Retinal pigment epithelial cell (primary cell): Measurements from ENCODE around the gene GJA3.

Source experiments
- DNase-seq: peaks from one replicate; pipeline ENCODE4 v3.0.0-alpha.2; 2010; ENCODE audit warnings: low read depth
- H3K4me3 ChIP-seq: 2 replicates; pipeline ENCODE4 v1.5.1; 2011; ENCODE audit warnings: mild to moderate bottlenecking, low read length, control low read depth, moderate library complexity
- TF ChIP-seq, protein P1 (sequence below): conservative IDR thresholded peaks from 2 replicates; pipeline ENCODE4 v1.5.1; 2011; ENCODE audit warnings: low read depth, low read length, control low read depth, inconsistent platforms

The GJA3 gene

DNA sequence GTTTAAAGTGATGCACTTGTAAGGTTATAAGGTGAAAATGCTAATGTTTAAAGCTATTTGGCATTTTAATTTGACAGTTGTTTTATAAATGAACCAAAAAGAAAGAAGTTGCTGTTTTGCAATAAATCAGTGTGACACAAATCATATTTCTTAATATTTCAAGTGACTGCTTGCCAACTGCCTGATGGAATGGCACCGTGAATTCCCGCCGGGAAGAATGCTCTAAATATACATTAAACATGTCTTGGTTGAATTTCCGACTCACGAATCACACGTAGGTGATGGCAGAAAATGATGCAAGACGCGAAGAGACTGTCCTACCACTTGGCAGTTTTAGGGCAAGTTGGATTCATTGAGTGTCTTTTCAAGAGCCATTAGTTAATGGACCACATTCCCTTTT is 34.9 kb upstream of the GJA3 start:
- TF ChIP-seq, protein P1, sequence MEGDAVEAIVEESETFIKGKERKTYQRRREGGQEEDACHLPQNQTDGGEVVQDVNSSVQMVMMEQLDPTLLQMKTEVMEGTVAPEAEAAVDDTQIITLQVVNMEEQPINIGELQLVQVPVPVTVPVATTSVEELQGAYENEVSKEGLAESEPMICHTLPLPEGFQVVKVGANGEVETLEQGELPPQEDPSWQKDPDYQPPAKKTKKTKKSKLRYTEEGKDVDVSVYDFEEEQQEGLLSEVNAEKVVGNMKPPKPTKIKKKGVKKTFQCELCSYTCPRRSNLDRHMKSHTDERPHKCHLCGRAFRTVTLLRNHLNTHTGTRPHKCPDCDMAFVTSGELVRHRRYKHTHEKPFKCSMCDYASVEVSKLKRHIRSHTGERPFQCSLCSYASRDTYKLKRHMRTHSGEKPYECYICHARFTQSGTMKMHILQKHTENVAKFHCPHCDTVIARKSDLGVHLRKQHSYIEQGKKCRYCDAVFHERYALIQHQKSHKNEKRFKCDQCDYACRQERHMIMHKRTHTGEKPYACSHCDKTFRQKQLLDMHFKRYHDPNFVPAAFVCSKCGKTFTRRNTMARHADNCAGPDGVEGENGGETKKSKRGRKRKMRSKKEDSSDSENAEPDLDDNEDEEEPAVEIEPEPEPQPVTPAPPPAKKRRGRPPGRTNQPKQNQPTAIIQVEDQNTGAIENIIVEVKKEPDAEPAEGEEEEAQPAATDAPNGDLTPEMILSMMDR = no peak
- no peak overlapping the region for H3K4me3 ChIP-seq
- DNase-seq = no peak

DNA sequence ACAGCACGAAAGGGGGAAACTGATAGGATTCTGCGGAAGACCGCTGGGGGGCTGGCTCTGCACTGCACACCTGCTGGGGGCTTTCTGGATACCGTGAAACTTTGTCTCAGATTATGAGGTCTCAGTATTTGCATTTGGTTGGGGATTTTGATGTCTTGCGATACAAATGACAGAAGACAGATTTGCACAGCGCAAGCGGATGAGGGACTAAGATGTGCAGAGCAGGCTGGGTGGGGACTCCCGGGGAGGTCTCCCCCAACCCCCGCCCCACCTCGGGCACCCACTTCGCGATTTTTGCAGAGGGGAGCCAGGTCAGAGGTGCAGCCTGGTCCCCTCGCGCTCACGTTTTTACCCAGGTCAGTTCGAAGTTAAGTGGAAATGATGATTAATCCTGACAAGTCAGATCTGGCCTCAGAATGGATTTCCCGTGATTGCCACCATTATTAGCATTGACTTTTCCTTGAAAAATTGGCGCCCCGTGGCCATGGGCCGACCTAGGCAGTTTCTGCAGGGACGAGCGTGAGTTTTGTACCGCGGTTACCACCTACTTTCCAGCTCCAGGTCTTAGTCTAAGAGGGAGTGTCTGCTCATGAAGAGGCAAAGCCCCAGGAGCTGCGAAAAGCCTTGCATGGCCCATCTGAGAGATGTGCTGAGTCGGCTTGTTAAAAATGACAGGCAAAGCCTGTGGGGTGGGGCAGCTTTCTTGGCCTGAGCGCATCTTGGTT is 33.2 kb upstream of the GJA3 start:
- no peak overlapping the region for H3K4me3 ChIP-seq
- no peak for DNase-seq
- TF ChIP-seq, protein P1 = no peak

DNA sequence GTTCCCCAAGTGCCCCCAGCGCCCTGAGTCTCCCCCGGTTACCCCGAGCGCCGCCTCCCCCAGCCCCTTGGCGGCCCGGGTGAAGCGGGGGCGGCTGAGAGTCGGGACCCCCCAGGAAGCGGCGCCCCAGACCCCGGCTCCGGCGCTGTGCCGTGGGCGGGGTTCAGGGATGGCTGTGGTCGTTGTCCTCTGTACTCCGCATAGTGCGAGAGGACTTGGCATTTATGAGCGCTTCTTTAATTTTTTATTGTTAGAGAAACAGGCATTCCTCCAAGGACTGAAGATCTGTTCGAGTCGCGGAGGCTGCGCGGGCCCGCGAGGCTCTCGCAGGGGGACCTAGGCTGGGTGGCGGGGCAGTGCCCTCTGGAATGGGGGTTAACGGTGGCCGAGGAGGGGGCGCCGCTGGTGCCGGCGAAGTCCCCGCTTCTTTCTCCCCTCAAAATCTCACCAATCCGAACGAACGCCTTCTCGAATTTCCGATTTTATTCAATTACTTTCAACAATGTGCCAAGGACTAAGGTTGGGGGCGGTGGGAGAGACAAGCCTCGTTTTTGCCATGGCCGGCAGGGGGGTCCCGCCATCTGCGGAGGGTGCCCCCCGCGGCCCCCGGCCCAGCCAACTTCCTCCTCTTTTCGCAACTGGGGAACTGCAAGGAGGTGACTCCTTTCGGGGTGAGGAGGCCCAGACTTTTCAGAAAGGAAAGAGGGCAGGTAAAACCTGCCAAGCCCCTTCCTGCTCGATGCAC is 32.5 kb upstream of the GJA3 start:
- no peak for DNase-seq
- TF ChIP-seq, protein P1 = no peak
- H3K4me3 ChIP-seq = peak overlapping the region; percentile 49

DNA sequence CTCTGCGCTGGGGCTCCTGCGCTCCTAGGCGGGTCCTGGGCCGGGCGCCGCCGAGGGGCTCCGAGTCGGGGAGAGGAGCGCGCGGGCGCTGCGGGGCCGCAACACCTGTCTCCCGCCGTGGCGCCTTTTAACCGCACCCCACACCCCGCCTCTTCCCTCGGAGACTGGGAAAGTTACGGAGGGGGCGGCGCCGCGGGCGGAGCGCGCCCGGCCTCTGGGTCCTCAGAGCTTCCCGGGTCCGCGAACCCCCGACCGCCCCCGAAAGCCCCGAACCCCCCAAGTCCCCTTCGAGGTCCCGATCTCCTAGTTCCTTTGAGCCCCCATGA is 31.9 kb upstream of the GJA3 start, which contains the start of gene GJB2:
GJB2 (minus strand) TSS at position 103 of the 326 bp plus-strand sequence. CDS start 3,357 bp downstream, outside the sequence.
- peak within 1 kb of the TSS; percentile 49 for H3K4me3 ChIP-seq
- TF ChIP-seq, protein P1 = no peak
- no peak for DNase-seq

DNA sequence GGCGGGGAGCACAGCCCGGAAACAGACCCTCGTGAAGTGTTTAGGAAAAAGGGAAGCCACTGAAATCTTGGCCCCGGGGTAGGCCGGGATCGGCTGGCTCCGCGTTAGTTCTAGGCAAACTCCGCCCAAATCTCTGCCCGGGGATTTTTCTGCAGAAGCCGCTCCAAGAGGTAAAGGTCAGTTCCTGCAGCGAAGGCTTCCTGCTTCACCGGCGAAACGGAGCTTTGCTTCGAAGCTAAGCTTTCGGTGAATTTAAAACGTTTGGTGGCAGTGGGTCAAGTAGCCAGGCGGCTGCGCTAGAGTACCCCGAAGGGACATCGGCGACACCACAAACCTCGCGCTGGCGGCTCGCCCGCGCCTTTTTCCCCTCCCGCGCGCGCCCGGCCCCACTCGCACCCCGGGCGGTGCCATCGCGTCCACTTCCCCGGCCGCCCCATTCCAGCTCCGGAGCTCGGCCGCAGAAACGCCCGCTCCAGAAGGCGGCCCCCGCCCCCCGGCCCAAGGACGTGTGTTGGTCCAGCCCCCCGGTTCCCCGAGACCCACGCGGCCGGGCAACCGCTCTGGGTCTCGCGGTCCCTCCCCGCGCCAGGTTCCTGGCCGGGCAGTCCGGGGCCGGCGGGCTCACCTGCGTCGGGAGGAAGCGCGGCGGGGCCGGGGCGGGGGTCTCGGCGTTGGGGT is 31.4 kb upstream of the GJA3 start:
- H3K4me3 ChIP-seq = peak overlapping the region; percentile 49
- TF ChIP-seq, protein P1 = no peak

DNA sequence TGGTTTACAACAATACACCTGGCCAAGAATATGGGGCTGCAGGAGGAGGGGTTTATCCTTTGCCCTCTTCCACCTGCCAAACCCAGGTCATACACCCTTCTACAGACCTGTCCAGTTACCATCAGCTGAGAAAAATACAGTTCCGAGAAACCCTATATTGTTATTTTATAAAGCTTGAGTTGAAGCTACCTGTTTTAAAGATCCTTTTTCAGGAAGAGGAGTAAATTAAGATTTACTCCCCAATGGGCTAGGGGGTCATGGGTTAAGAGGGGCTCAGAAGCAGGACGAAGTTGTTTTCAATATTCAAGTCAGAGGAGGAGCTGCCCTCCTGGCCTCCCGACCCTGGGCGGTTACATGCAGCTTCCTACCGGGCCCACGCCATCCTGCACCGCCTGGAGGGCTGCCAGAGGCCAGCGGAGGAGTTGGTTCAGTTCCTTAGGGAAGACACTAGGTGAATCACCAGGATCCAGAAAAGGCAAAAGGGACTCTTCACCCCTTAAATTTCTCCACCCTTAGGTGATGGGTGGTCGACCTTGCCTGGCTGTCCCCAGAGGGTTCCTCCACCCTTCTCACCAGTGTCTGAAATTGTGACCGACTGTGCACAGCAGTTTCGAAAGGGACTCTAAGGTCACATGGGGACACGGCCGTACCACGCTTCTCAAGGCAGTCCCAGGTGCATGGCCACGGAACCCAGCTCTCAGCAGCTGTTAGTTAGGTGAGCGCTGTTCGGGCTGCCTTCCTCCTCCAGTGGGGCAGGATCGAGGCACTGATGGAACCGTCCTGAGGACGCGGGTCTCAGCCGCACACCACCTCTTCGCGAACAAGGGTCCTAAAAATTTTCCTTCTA is 30.7 kb upstream of the GJA3 start:
- peak overlapping the region; percentile 49 for H3K4me3 ChIP-seq
- TF ChIP-seq, protein P1 = no peak

More for the DNA sequence above, 31.4 kb upstream of the GJA3 start:
- DNase-seq = no peak

More for the DNA sequence above, 30.7 kb upstream of the GJA3 start:
- no peak for DNase-seq
